Keratinocyte (primary cell): ENCODE data around the gene HMX3. TPM values are rescaled to one million over a fixed set of nuclear protein-coding genes. Genes with fewer than 3 reads are reported as not detected.
"Not testable (repeated sequence)": the region's sequence is repeated elsewhere in the genome, so short reads cannot be mapped to it uniquely, and the experiment has no call there.

ENCODE experiments used
- DNase-seq: peaks from one replicate; pipeline ENCODE4 v3.0.0-alpha.2; 2011; ENCODE audit warnings: low read depth, missing footprints, low spot score
- FAIRE-seq: peaks from 2 replicates; lab custom pipeline; 2011; peaks lifted over from hg19 to GRCh38; lab: Jason Lieb, UNC
- H2AFZ ChIP-seq: 2 replicates; pipeline ENCODE4 v1.6.0; 2012; ENCODE audit warnings: low read length, control low read depth, inconsistent platforms; ENCODE audit not compliant: control insufficient read depth
- H3K27ac ChIP-seq: 2 replicates; pipeline ENCODE4 v1.5.1; 2011; ENCODE audit warnings: low read length; ENCODE audit not compliant: control insufficient read depth, insufficient read depth
- H3K27me3 ChIP-seq: 3 replicates; pipeline ENCODE4 v1.6.0; 2011; ENCODE audit warnings: low read length; ENCODE audit not compliant: control insufficient read depth, insufficient read depth; ENCODE audit errors: extremely low read depth
- H3K36me3 ChIP-seq, 2 experiments: 2 replicates in 1 of 2; 3 replicates in 1 of 2; pipeline ENCODE4 v1.5.1; 2011; ENCODE audit warnings: low read length in 2 of 2, mild to moderate bottlenecking in 1 of 2; ENCODE audit not compliant: control insufficient read depth in 2 of 2, insufficient read depth in 2 of 2; ENCODE audit errors: extremely low read depth in 1 of 2
- H3K4me1 ChIP-seq: 3 replicates; pipeline ENCODE4 v1.5.1; 2011; ENCODE audit warnings: low read length; ENCODE audit not compliant: control insufficient read depth, insufficient read depth; ENCODE audit errors: extremely low read depth
- H3K4me2 ChIP-seq: 3 replicates; pipeline ENCODE4 v1.6.0; 2011; ENCODE audit warnings: low read depth, low read length; ENCODE audit not compliant: control insufficient read depth, insufficient read depth; ENCODE audit errors: extremely low read depth
- H3K4me3 ChIP-seq, 3 experiments: fragments of 200-600 bp in 1 of 3; sonication (generic) in 1 of 3; 2 replicates in 2 of 3; 3 replicates in 1 of 3; pipeline ENCODE4 v1.5.1; 2011 to 2016; ENCODE audit warnings: low read length in 3 of 3, mild to moderate bottlenecking in 3 of 3, control low read depth in 2 of 3, inconsistent platforms in 1 of 3, low read depth in 1 of 3, mixed read lengths in 1 of 3, mixed run types in 1 of 3, moderate library complexity in 1 of 3; ENCODE audit not compliant: control insufficient read depth in 2 of 3, insufficient read depth in 2 of 3; ENCODE audit errors: extremely low read depth in 1 of 3
- H3K79me2 ChIP-seq: 2 replicates; pipeline ENCODE4 v1.6.0; 2012; ENCODE audit warnings: low read length; ENCODE audit not compliant: control insufficient read depth, insufficient read depth
- H3K9ac ChIP-seq: 3 replicates; pipeline ENCODE4 v1.6.0; 2011; ENCODE audit warnings: low read length; ENCODE audit not compliant: control insufficient read depth, insufficient read depth; ENCODE audit errors: extremely low read depth
- H3K9me1 ChIP-seq: 3 replicates; pipeline ENCODE4 v1.6.0; 2011; ENCODE audit warnings: low read length; ENCODE audit not compliant: control insufficient read depth, insufficient read depth; ENCODE audit errors: extremely low read depth
- H3K9me3 ChIP-seq: 2 replicates; pipeline ENCODE4 v1.5.1; 2012; ENCODE audit warnings: low read depth, low read length; ENCODE audit not compliant: control insufficient read depth
- H4K20me1 ChIP-seq: 3 replicates; pipeline ENCODE4 v1.6.0; 2011; ENCODE audit warnings: low read length; ENCODE audit not compliant: control insufficient read depth, insufficient read depth; ENCODE audit errors: extremely low read depth
- EZH2 ChIP-seq: IDR thresholded peaks from one replicate; pipeline ENCODE4 v1.6.1; 2012; ENCODE audit warnings: inconsistent platforms, mild to moderate bottlenecking, low read length, moderate library complexity
- dilution Hi-C: fragments of 300-500 bp; cut with MboI; formaldehyde crosslinking; loops from one replicate; pipeline ENCODE4 v1.7.0; 2020; ENCODE audit warnings: low sequenced_read_pairs; ENCODE audit not compliant: extremely low pct_ligation_motif_present
- polyA plus RNA-seq, 5 experiments: library from polyadenylated mRNA; depleted of rRNA in 3 of 5; stranded (reverse) in 3 of 5; stranded (forward) in 1 of 5; unstranded in 1 of 5; fragments of >200 nt; gene quantifications; 1 replicate in 1 of 5; 2 replicates in 3 of 5; 3 replicates in 1 of 5; pipeline versions ENCODE4 v1.2.1 to v1.2.3, GENCODE V29; 2011 to 2012; ENCODE audit warnings: missing spikeins in 2 of 5, low read depth in 1 of 5, low replicate concordance in 1 of 5
- TF ChIP-seq, protein P1 (sequence below), 3 experiments: IDR thresholded peaks in 1 of 3; conservative IDR thresholded peaks in 1 of 3; optimal IDR thresholded peaks in 1 of 3; 2 replicates in 2 of 3; 3 replicates in 1 of 3; pipeline versions ENCODE3 to v1.5.1; 2011; ENCODE audit warnings: low read length in 3 of 3, mild to moderate bottlenecking in 3 of 3, moderate library complexity in 2 of 3, control low read depth in 1 of 3, inconsistent platforms in 1 of 3; ENCODE audit not compliant: insufficient read depth in 2 of 3; ENCODE audit errors: extremely low read depth in 1 of 3

The HMX3 gene
- polyA plus RNA-seq, 1 donor (not counting 4 experiments of a cell fraction or from before 2014, with no cell fraction given): not detected

DNA sequence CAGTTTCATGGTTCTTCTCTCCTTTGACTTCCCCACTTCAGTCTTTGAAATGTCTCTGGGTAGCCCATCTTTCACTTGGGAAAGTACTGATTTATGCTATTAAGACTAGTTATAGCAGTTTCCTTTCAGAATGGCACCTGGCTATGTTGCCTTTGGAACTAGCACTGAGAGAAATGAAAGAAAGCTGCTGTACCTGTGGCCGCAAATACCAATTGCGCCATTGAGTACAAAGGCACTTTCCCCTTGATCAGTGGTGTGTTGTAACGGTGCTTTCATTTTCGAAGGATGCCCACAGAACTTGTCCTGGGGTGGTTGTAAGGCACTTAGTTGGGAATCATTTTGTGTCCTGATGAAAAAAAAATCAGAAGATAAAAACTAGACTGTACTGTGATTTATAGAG lies 35.2 kb downstream of the HMX3 start:
- no peak overlapping the region for H3K27ac ChIP-seq
- no peak overlapping the region for H3K4me2 ChIP-seq
- H3K9me3 ChIP-seq: no peaks in the 10 kb centered on the region
- no peak overlapping the region for H3K9ac ChIP-seq
- H3K27me3 ChIP-seq: no peaks in the 10 kb centered on the region
- dilution Hi-C loops: no loop called here
- H3K4me3 ChIP-seq: no peak overlapping the region
- H3K36me3 ChIP-seq: peaks cover 3 to 4% of the 10 kb centered on the region in 2 experiments
- TF ChIP-seq EZH2: no peak
- TF ChIP-seq, protein P1, sequence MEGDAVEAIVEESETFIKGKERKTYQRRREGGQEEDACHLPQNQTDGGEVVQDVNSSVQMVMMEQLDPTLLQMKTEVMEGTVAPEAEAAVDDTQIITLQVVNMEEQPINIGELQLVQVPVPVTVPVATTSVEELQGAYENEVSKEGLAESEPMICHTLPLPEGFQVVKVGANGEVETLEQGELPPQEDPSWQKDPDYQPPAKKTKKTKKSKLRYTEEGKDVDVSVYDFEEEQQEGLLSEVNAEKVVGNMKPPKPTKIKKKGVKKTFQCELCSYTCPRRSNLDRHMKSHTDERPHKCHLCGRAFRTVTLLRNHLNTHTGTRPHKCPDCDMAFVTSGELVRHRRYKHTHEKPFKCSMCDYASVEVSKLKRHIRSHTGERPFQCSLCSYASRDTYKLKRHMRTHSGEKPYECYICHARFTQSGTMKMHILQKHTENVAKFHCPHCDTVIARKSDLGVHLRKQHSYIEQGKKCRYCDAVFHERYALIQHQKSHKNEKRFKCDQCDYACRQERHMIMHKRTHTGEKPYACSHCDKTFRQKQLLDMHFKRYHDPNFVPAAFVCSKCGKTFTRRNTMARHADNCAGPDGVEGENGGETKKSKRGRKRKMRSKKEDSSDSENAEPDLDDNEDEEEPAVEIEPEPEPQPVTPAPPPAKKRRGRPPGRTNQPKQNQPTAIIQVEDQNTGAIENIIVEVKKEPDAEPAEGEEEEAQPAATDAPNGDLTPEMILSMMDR (optimal IDR thresholded peaks at IDR 0.05 in 1 of 3, IDR thresholded peaks at IDR 0.05 in 1 of 3, conservative IDR thresholded peaks at IDR 0.05 in 1 of 3; ENCODE audit: extremely low read depth in 1 of 3, insufficient read depth in 2 of 3, low read length in 3 of 3): no peak
- DNase-seq (no peak), FAIRE-seq (no peak)
- H3K79me2 ChIP-seq: peaks cover 1% of the 10 kb centered on the region
- no peak overlapping the region for H2AFZ ChIP-seq
- H3K4me1 ChIP-seq: no peaks in the 10 kb centered on the region
- H3K9me1 ChIP-seq: no peaks in the 10 kb centered on the region
- no peaks in the 10 kb centered on the region for H4K20me1 ChIP-seq

DNA sequence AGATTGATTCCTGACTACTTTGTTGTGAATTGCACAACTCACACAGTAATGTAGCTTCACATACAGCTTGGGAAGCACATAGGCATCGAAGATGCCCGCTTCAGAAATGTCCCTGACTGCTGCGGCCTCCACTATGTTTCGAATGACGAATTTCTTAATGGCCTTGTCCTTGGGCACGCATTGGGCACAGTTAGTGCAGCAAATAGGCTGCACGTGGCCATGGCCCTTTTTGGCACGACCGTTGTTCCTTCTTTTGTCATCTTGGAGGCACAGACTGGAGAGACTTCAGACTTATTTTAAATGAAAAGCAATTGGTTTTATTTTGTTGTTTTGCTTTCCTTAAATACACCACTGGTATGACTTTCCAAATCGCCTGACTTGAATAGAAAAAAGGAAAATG lies 35.8 kb downstream of the HMX3 start:
- dilution Hi-C loops: not testable (repeated sequence)

More for the DNA sequence above, 35.8 kb downstream of the HMX3 start:
- not testable (repeated sequence) for H3K27me3 ChIP-seq, FAIRE-seq, H3K36me3 ChIP-seq, H3K4me2 ChIP-seq, H3K9ac ChIP-seq, H3K4me1 ChIP-seq, H3K4me3 ChIP-seq, H3K9me1 ChIP-seq, H3K79me2 ChIP-seq, H3K27ac ChIP-seq, H3K9me3 ChIP-seq, DNase-seq, H2AFZ ChIP-seq, H4K20me1 ChIP-seq
